NCI-H1436 treated with DMSO at 0.1 percent for 48 hours (cell line): ENCODE measurements around the gene VIPR1.

Source experiments
- DNase-seq: peaks from one replicate; lab custom pipeline; 2025; lab: John Stamatoyannopoulos, UW

The VIPR1 gene

GRCh38 chr3:42511736-42512135 is 9.3 kb downstream of the VIPR1 start:
- DNase-seq, result no peak

- no peak for DNase-seq
These were observed 10.7 kb downstream of the VIPR1 start for GRCh38 chr3:42513121-42513520.

DNA sequence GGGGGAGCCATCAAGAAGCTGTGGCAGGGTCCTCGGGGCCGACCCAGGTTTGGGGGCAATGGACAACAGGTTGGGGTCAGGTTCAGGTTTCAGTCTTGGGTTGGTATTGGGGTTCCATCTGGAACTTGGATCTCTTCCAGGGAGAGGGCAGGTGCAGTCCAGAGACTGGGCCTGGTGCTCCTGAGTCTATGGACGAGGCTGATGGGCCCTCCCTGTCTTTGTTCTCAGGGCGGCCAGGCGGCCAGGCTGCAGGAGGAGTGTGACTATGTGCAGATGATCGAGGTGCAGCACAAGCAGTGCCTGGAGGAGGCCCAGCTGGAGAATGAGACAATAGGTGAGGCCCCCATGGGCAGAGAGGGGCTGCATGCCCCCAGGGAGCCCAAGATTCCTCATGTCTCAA is 11.1 kb downstream of the VIPR1 start:
- no peak for DNase-seq

DNA sequence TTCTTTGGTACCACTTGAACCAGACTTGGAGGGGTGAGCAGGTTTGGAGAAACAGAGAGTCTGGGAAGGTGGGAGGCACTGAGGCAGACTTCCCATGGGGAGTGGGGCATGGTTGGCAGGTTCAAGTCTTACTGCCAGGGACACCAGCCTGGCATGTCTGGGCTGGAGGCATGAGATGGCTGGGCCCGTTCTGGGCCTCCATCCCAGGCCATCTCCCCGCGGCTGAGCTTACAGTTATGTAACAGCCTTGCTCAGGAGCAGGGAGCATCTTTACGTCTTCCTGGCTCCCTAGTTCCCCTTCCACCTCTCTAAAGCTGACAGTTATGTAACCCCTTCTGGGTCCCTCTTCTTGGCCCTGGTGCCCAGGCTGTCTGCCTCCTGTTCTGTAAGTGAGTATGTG is 12.4 kb downstream of the VIPR1 start:
- no peak for DNase-seq

GRCh38 chr3:42515391-42515916 is 13.0 kb downstream of the VIPR1 start:
- no peak for DNase-seq

GRCh38 chr3:42515976-42516375 is 13.5 kb downstream of the VIPR1 start:
- DNase-seq, result no peak

GRCh38 chr3:42516443-42516842 is 14.0 kb downstream of the VIPR1 start:
- DNase-seq, result no peak

DNA sequence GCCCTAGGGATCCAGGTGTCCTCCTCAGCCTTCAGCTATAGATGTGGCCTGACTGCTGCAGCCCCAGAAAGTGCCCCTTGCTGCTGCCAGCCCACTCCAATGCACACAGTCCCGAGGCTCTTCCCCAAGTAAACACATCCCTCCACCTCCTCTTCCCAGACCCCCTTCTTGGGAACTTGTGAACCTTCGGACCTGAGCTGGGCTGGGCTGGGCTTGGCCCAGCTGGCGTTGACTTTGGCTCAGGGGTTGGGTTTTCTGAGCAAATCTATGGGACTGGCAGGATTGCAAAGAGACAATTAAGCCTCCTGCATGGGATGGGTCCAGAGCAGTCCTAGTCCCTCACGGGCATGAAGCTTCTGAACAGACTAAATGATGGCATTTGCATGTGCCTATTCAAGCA is 14.7 kb downstream of the VIPR1 start:
- DNase-seq, result no peak

- DNase-seq, result no peak
These were observed 16.5 kb downstream of the VIPR1 start for GRCh38 chr3:42518800-42519567.

DNA sequence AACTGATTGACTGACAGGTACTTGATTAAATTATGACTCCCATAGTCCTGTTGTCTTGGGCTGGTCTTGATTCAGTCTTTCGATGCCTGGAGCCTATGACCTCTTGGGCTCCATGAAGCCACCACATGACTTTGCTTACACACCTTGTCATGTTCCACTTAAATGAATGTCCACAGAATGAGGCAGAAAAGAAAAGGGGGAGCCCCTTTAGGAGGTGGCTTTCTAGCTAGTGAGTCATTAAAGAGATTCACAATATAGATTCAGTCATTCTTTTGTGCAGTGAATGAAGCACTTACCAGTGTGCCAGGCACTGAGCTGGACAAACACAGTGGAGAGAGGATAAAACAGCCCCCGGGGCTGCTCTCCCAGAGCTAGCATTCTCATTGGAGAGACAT is 17.1 kb downstream of the VIPR1 start:
- no peak for DNase-seq

DNA sequence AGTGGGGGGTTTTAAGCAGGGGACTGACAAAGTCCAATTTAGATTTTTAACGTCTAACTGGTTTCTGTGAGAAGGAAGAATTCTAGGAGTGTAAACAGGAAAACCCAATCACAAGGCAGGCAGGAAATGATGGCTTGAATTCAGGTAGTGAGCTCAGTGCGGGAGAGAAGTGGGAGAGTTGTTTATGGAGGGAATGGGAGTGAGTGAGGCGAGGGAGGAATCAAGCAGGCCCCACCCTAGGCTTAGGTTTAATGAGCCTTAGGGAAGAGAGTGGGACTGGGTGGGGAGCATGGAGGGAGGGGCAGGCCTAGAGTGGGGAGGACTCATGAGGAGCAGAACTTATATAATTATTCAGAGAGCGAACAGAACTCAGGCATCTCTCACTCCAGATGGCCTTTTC is 17.9 kb downstream of the VIPR1 start:
- DNase-seq, result no peak

- no peak for DNase-seq
These were observed 18.5 kb downstream of the VIPR1 start for GRCh38 chr3:42520906-42521305.

DNA sequence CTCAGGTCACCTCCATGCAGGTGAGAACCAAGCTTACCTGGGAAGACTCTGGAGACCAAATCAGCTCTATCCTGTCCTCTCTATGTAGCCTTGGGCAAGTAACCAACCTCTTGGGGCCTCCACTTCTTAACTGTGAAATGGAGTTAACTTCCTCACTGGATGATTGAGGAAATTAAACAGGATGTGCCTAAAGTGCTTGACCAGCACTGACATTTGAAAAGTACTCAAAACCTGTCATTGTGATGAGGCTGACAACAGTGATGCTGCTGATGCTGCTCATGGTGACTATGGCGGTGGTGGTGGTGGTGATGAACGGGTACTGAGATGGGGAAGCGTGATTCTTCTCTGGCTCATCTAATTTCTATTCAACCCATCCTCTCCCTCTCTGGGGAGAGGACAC is 22.3 kb downstream of the VIPR1 start:
- DNase-seq, result no peak

DNA sequence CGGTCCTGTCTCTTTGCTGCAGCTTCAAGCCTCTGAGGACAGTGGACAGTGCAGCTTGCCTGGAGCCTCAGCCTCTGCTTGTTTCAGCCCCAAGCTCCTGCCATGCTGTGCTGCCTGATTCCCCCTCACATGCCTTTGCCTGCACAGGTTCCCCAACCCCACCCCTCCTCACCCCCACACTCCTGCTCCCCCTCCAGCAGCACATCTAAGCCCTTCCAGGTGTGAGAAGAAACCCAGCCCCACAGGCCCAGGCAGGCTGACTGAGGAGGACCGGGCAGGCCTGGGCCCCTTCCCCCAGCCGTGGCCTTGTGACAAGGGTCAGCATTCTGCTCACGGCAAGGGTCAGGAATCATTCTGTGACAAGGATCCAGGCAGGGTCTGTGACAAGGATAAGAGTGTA is 22.8 kb downstream of the VIPR1 start:
- no peak for DNase-seq

DNA sequence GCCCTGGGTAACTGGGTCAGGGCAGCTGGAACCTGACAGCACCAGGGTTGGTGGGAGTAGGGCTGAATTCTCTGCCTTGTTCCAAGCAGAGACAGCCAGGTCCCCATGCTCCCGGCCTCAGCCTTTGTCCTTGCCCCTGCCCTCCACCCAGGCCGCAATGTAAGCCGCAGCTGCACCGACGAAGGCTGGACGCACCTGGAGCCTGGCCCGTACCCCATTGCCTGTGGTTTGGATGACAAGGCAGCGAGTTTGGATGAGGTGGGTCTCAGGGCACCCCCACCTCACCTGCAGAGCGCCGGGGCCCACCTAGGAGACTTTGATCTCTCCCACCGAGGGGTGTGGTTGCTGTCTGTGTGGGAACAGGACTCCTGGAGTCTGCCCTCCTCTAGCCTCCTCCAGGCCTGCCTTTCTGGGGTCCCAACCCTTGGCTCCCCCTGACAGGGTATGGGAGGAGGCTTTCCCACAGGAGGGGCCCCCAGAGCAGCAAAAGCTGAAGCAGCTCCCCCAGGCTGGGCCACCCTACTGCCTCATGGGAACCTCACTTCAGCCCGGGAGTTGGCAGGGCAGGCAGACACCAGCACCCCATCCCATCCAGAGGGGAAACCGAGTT is 23.4 kb downstream of the VIPR1 start:
- DNase-seq, result no peak

GRCh38 chr3:42526616-42527367 is 24.3 kb downstream of the VIPR1 start:
- DNase-seq, result no peak

- no peak for DNase-seq
These were observed 25.0 kb downstream of the VIPR1 start for GRCh38 chr3:42527368-42527917.

- no peak for DNase-seq
These were observed 27.0 kb downstream of the VIPR1 start for GRCh38 chr3:42529468-42529867.

DNA sequence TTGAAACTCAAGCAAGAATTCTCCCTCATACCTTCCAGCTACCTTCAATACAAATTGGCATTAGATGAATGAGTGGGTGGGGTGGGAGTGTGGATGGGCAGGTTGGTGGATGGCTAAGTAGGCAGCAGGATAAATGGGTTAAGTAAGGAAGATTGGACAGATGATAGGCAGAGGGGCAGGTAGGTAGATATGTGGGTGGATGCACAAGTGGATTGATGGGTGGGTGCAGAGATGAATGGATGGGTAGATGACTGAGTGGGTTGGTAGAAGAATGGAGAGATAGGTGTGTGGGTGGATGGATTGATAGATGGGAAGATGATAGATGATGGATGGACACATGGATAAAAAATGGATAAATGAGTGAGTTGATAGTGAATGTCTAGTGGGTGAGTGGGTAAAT is 27.6 kb downstream of the VIPR1 start:
- no peak for DNase-seq

GRCh38 chr3:42531470-42531869 is 29.0 kb downstream of the VIPR1 start:
- DNase-seq, result no peak

GRCh38 chr3:42532229-42532628 is 29.8 kb downstream of the VIPR1 start:
- no peak for DNase-seq

- no peak for DNase-seq
These were observed 30.9 kb downstream of the VIPR1 start for GRCh38 chr3:42533161-42533897.
